Activated CD8-positive, alpha-beta T cell treated with anti-CD3 and anti-CD28 coated beads for 36 hours (primary cell): ENCODE data around the gene SELENOP. TPM values are rescaled to one million over a fixed set of nuclear protein-coding genes. Genes with fewer than 3 reads are reported as not detected.

Experiments used
- ATAC-seq: fragments of 200-7000 bp; cut with Tn5 transposase; one replicate; pipeline ENCODE4 v1.10.0; 2021; ENCODE audit warnings: mild to moderate bottlenecking, moderate library complexity
- CTCF ChIA-PET: fragments of 350-600 bp; sonication (Branson Sonifier 250); formaldehyde crosslinking; loops from one replicate; lab custom pipeline; 2021; ENCODE audit warnings: antibody characterized with exemption; lab: Charles Lee
- POLR2A ChIA-PET: fragments of 350-600 bp; sonication (Branson Sonifier 250); formaldehyde crosslinking; loops from one replicate; lab custom pipeline; 2021; ENCODE audit warnings: antibody characterized with exemption; lab: Charles Lee
- DNase-seq: peaks from one replicate; pipeline ENCODE4 v3.0.0-alpha.2; 2020
- H3K27ac Mint-ChIP-seq: one replicate; pipeline ENCODE4 v1.8.0; 2021; ENCODE audit warnings: mild to moderate bottlenecking, mixed read lengths
- H3K27me3 Mint-ChIP-seq: one replicate; pipeline ENCODE4 v1.8.0; 2021; ENCODE audit warnings: mixed read lengths
- H3K36me3 Mint-ChIP-seq: one replicate; pipeline ENCODE4 v1.8.0; 2021; ENCODE audit warnings: low read depth, mixed read lengths
- H3K4me1 Mint-ChIP-seq: one replicate; pipeline ENCODE4 v1.8.0; 2021; ENCODE audit warnings: low read depth, mixed read lengths
- H3K4me3 Mint-ChIP-seq: one replicate; pipeline ENCODE4 v1.8.0; 2021; ENCODE audit warnings: mild to moderate bottlenecking, moderate library complexity, mixed read lengths
- H3K9me3 Mint-ChIP-seq: one replicate; pipeline ENCODE4 v1.8.0; 2021; ENCODE audit warnings: mixed read lengths
- CTCF ChIP-seq: fragments of 200-600 bp; IDR thresholded peaks from one replicate; pipeline ENCODE4 v1.8.0; 2022; ENCODE audit warnings: antibody characterized with exemption, mild to moderate bottlenecking
- intact Hi-C: fragments of 100-400 bp; cut with micrococcal nuclease; formaldehyde crosslinking; loops from one replicate; pipeline ENCODE4 v1.10.0; 2022
- total RNA-seq, 2 experiments: library from RNA; stranded (reverse); gene quantifications; one replicate each; pipeline ENCODE4 v1.2.3, GENCODE V29; 2021

The SELENOP gene
- total RNA-seq, 2 experiments from 2014 or later = not detected

- no peak for TF ChIP-seq CTCF
- peaks cover 9% of the 10 kb centered on the region for H3K27me3 Mint-ChIP-seq
- no peak for DNase-seq
- no peaks in the 10 kb centered on the region for H3K4me1 Mint-ChIP-seq
- H3K36me3 Mint-ChIP-seq = no peaks in the 10 kb centered on the region
- no peak for ATAC-seq
- H3K27ac Mint-ChIP-seq = no peak overlapping the region
- CTCF ChIA-PET = interaction anchor here (1.0 kb wide), 1 partner anchor 65 kb away, joined by 4 read pairs; no protein-coding TSS in a partner anchor
- intact Hi-C loops = no loop called here
- H3K9me3 Mint-ChIP-seq = no peaks in the 10 kb centered on the region
- no peak overlapping the region for H3K4me3 Mint-ChIP-seq
- POLR2A ChIA-PET = no interaction called here
Measured at GRCh38 chr5:42843675-42844292, 32.1 kb upstream of the SELENOP start.

GRCh38 chr5:42842921-42843641 is 31.4 kb upstream of the SELENOP start:
- POLR2A ChIA-PET = no interaction called here
- no peak for ATAC-seq

GRCh38 chr5:42840842-42841567 is 29.3 kb upstream of the SELENOP start:
- H3K36me3 Mint-ChIP-seq = no peaks in the 10 kb centered on the region
- POLR2A ChIA-PET = interaction anchor here (0.8 kb wide), 1 partner anchor 235 kb away, joined by 3 read pairs; no protein-coding TSS in a partner anchor
- TF ChIP-seq CTCF = no peak
- no peak for ATAC-seq
- intact Hi-C loops = no loop called here
- CTCF ChIA-PET = no interaction called here
- no peak for DNase-seq
- peaks cover 8% of the 10 kb centered on the region for H3K27me3 Mint-ChIP-seq
- H3K9me3 Mint-ChIP-seq = peaks cover 2% of the 10 kb centered on the region
- no peak overlapping the region for H3K27ac Mint-ChIP-seq
- no peak overlapping the region for H3K4me3 Mint-ChIP-seq
- no peaks in the 10 kb centered on the region for H3K4me1 Mint-ChIP-seq

More at GRCh38 chr5:42842921-42843641, 31.4 kb upstream of the SELENOP start:
- no peak overlapping the region for H3K4me3 Mint-ChIP-seq
- intact Hi-C loops = no loop called here
- H3K27me3 Mint-ChIP-seq = peaks cover 9% of the 10 kb centered on the region
- no peak overlapping the region for H3K27ac Mint-ChIP-seq
- H3K4me1 Mint-ChIP-seq = no peaks in the 10 kb centered on the region
- no peaks in the 10 kb centered on the region for H3K36me3 Mint-ChIP-seq
- CTCF ChIA-PET = interaction anchor here (1.0 kb wide), 1 partner anchor 66 kb away, joined by 4 read pairs; no protein-coding TSS in a partner anchor
- no peak for DNase-seq
- no peak for TF ChIP-seq CTCF
- no peaks in the 10 kb centered on the region for H3K9me3 Mint-ChIP-seq

GRCh38 chr5:42840269-42840668 is 28.6 kb upstream of the SELENOP start:
- CTCF ChIA-PET = no interaction called here
- no peak overlapping the region for H3K27ac Mint-ChIP-seq
- no peak overlapping the region for H3K4me3 Mint-ChIP-seq
- POLR2A ChIA-PET = interaction anchor here (0.8 kb wide), 1 partner anchor 234 kb away, joined by 3 read pairs; no protein-coding TSS in a partner anchor
- ATAC-seq (no peak), DNase-seq (no peak)
- H3K36me3 Mint-ChIP-seq = no peaks in the 10 kb centered on the region
- no peak for TF ChIP-seq CTCF
- intact Hi-C loops = no loop called here
- peaks cover 8% of the 10 kb centered on the region for H3K27me3 Mint-ChIP-seq
- no peaks in the 10 kb centered on the region for H3K4me1 Mint-ChIP-seq
- H3K9me3 Mint-ChIP-seq = peaks cover 2% of the 10 kb centered on the region
